ENCODE results near the gene KBTBD3.

- TF ChIP-seq, protein P1, sequence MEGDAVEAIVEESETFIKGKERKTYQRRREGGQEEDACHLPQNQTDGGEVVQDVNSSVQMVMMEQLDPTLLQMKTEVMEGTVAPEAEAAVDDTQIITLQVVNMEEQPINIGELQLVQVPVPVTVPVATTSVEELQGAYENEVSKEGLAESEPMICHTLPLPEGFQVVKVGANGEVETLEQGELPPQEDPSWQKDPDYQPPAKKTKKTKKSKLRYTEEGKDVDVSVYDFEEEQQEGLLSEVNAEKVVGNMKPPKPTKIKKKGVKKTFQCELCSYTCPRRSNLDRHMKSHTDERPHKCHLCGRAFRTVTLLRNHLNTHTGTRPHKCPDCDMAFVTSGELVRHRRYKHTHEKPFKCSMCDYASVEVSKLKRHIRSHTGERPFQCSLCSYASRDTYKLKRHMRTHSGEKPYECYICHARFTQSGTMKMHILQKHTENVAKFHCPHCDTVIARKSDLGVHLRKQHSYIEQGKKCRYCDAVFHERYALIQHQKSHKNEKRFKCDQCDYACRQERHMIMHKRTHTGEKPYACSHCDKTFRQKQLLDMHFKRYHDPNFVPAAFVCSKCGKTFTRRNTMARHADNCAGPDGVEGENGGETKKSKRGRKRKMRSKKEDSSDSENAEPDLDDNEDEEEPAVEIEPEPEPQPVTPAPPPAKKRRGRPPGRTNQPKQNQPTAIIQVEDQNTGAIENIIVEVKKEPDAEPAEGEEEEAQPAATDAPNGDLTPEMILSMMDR (conservative IDR thresholded peaks at IDR 0.05; ENCODE audit: low read depth, low read length), result no peak
- TF ChIP-seq, protein P2, sequence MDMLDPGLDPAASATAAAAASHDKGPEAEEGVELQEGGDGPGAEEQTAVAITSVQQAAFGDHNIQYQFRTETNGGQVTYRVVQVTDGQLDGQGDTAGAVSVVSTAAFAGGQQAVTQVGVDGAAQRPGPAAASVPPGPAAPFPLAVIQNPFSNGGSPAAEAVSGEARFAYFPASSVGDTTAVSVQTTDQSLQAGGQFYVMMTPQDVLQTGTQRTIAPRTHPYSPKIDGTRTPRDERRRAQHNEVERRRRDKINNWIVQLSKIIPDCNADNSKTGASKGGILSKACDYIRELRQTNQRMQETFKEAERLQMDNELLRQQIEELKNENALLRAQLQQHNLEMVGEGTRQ (IDR thresholded peaks at IDR 0.05; ENCODE audit: low read depth, low read length), result no peak
- TF ChIP-seq MAFK (IDR thresholded peaks at IDR 0.05; ENCODE audit: low read depth, low read length) (no peak), POLR2A (IDR thresholded peaks at IDR 0.05; ENCODE audit: low read depth, low read length) (no peak), SMC3 (IDR thresholded peaks at IDR 0.05; ENCODE audit: low read depth, low read length) (no peak), RAD21 (IDR thresholded peaks at IDR 0.05; ENCODE audit: low read length) (no peak), NFE2L2 (IDR thresholded peaks at IDR 0.05; ENCODE audit: low read depth, low read length) (no peak), CEBPB (IDR thresholded peaks at IDR 0.05; ENCODE audit: low read depth, low read length) (no peak), BHLHE40 (IDR thresholded peaks at IDR 0.05; ENCODE audit: low read depth, low read length) (no peak), RFX5 (IDR thresholded peaks at IDR 0.05; ENCODE audit: low read depth, low read length) (no peak), CHD1 (IDR thresholded peaks at IDR 0.05; ENCODE audit: low read depth, low read length) (no peak), MAZ (IDR thresholded peaks at IDR 0.05; ENCODE audit: borderline replicate concordance, low read depth, low read length) (no peak), ELK1 (IDR thresholded peaks at IDR 0.05; ENCODE audit: borderline replicate concordance, low read depth, low read length) (no peak), FOS (IDR thresholded peaks at IDR 0.05; ENCODE audit: low read depth, low read length) (no peak)
Measured at GRCh38 chr11:106092446-106092845, 15.3 kb upstream of the KBTBD3 start.

Data from IMR-90 (cell line).